ENCODE results near the gene TNPO2. TPM values are rescaled to one million over a fixed set of nuclear protein-coding genes. Genes with fewer than 3 reads are reported as not detected.

The TNPO2 gene
- total RNA-seq = 10 to 100 TPM; 35.9 to 55.2 TPM

- Histone ChIP-seq H3K9me3 (no peaks in the 10 kb centered on the region), H3K4me1 (peaks cover 0 to 40% of the 10 kb centered on the region in 2 donors), H3K36me3 (peaks cover 15% of the 10 kb centered on the region), H3K4me3 (peak within 1 kb of the TSS; percentile 64 to 83), H3K27ac (peak within 1 kb of the TSS; percentile 97), H3K27me3 (no peaks in the 10 kb centered on the region)
- no peak for DNase-seq (ENCODE audit: low spot score)
- TF ChIP-seq, protein P1, sequence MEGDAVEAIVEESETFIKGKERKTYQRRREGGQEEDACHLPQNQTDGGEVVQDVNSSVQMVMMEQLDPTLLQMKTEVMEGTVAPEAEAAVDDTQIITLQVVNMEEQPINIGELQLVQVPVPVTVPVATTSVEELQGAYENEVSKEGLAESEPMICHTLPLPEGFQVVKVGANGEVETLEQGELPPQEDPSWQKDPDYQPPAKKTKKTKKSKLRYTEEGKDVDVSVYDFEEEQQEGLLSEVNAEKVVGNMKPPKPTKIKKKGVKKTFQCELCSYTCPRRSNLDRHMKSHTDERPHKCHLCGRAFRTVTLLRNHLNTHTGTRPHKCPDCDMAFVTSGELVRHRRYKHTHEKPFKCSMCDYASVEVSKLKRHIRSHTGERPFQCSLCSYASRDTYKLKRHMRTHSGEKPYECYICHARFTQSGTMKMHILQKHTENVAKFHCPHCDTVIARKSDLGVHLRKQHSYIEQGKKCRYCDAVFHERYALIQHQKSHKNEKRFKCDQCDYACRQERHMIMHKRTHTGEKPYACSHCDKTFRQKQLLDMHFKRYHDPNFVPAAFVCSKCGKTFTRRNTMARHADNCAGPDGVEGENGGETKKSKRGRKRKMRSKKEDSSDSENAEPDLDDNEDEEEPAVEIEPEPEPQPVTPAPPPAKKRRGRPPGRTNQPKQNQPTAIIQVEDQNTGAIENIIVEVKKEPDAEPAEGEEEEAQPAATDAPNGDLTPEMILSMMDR (IDR thresholded peaks at IDR 0.05) = no peak
Observed at GRCh38 chr19:12723641-12724426, at the start of gene TNPO2. Gene TNPO2 (minus strand): TSS chr19:12723932. CDS start chr19:12720977, 2,955 bp downstream.

GRCh38 chr19:12772323-12772722, 48.6 kb upstream of the TNPO2 start:
- H3K9me3 ChIP-seq = no peaks in the 10 kb centered on the region
- H3K4me3 ChIP-seq = no peak overlapping the region
- no peaks in the 10 kb centered on the region for H3K27me3 ChIP-seq
- H3K4me1 ChIP-seq = peaks cover 0 to 32% of the 10 kb centered on the region in 2 donors
- H3K27ac ChIP-seq = peak overlapping the region; percentile 41 to 51
- TF ChIP-seq, protein P1 (IDR thresholded peaks at IDR 0.05) = no peak
- DNase-seq (ENCODE audit: low spot score) = peak; percentile 59
- H3K36me3 ChIP-seq = no peaks in the 10 kb centered on the region

GRCh38 chr19:12770922-12771321, 47.2 kb upstream of the TNPO2 start:
- Histone ChIP-seq H3K27me3 (no peaks in the 10 kb centered on the region), H3K27ac (no peak overlapping the region), H3K4me1 (peaks cover 0 to 34% of the 10 kb centered on the region in 2 donors), H3K4me3 (no peak overlapping the region), H3K9me3 (no peaks in the 10 kb centered on the region), H3K36me3 (no peaks in the 10 kb centered on the region)
- DNase-seq (ENCODE audit: low spot score) = no peak
- TF ChIP-seq, protein P1 (IDR thresholded peaks at IDR 0.05) = no peak

GRCh38 chr19:12769689-12770088, 46.0 kb upstream of the TNPO2 start:
- Histone ChIP-seq H3K27ac (no peak overlapping the region), H3K27me3 (no peaks in the 10 kb centered on the region), H3K9me3 (no peaks in the 10 kb centered on the region), H3K36me3 (peaks cover 1% of the 10 kb centered on the region), H3K4me3 (no peak overlapping the region), H3K4me1 (peaks cover 0 to 28% of the 10 kb centered on the region in 2 donors)
- TF ChIP-seq, protein P1 (IDR thresholded peaks at IDR 0.05) = no peak
- no peak for DNase-seq (ENCODE audit: low spot score)

DNA sequence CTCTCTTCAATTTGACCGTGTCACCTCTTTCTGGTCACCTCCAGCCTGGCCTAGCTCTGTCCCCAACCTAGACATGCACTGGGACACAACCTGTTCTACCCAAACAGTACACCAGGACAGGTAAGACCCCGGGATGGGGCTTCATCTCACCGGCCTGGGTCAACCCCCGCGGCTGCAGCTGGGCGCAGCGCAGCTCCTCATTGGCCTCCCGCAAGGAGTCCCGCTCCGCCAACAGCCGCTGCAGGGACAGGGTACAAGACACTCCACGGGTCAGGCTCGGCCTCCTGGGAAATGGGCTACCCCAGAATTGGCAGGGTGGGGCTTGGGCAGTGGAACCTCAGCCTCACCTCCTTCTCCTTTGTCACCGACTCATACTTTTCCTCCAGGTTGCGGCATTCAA, 43.9 kb upstream of the TNPO2 start:
- H3K27ac ChIP-seq = no peak overlapping the region
- no peaks in the 10 kb centered on the region for H3K27me3 ChIP-seq
- TF ChIP-seq, protein P1 (IDR thresholded peaks at IDR 0.05) = no peak
- H3K4me3 ChIP-seq = no peak overlapping the region
- peaks cover 0 to 14% of the 10 kb centered on the region in 2 donors for H3K4me1 ChIP-seq
- no peak for DNase-seq (ENCODE audit: low spot score)
- no peaks in the 10 kb centered on the region for H3K9me3 ChIP-seq
- peaks cover 13% of the 10 kb centered on the region for H3K36me3 ChIP-seq
